Nephron progenitor cell (in vitro differentiated cells): ENCODE measurements around the gene BCDIN3D.

Experiments
- DNase-seq: peaks from one replicate; pipeline ENCODE4 v3.0.0; 2021
- H3K27ac Mint-ChIP-seq: 2 replicates; pipeline ENCODE4 v1.8.0; 2021; ENCODE audit warnings: mild to moderate bottlenecking, moderate library complexity, mixed read lengths
- H3K27me3 Mint-ChIP-seq: 2 replicates; pipeline ENCODE4 v1.8.0; 2021; ENCODE audit warnings: mild to moderate bottlenecking, low read depth, mixed read lengths; ENCODE audit not compliant: poor library complexity
- H3K36me3 Mint-ChIP-seq: 2 replicates; pipeline ENCODE4 v1.8.0; 2021; ENCODE audit warnings: low read depth, mixed read lengths
- H3K4me1 Mint-ChIP-seq: 2 replicates; pipeline ENCODE4 v1.8.0; 2021; ENCODE audit warnings: mixed read lengths
- H3K4me3 Mint-ChIP-seq: 2 replicates; pipeline ENCODE4 v1.8.0; 2021; ENCODE audit warnings: mild to moderate bottlenecking, moderate library complexity, mixed read lengths
- H3K9me3 Mint-ChIP-seq: 2 replicates; pipeline ENCODE4 v1.8.0; 2021; ENCODE audit warnings: mild to moderate bottlenecking, moderate library complexity, mixed read lengths
- CTCF ChIP-seq: fragments of 200-600 bp; sonication (generic); IDR thresholded peaks from 2 replicates; pipeline ENCODE4 v1.5.0; 2021; ENCODE audit warnings: antibody characterized with exemption

BCDIN3D gene

GRCh38 chr12:49796606-49797448, 46.1 kb downstream of the BCDIN3D start:
- Mint-ChIP-seq H3K4me3 (no peak overlapping the region), H3K27ac (no peak overlapping the region), H3K9me3 (no peaks in the 10 kb centered on the region), H3K27me3 (no peaks in the 10 kb centered on the region), H3K36me3 (peaks cover 13% of the 10 kb centered on the region), H3K4me1 (no peaks in the 10 kb centered on the region)
- no peak for DNase-seq
- no peak for TF ChIP-seq CTCF

- no peak for DNase-seq
- H3K27me3 Mint-ChIP-seq: no peaks in the 10 kb centered on the region
- no peaks in the 10 kb centered on the region for H3K9me3 Mint-ChIP-seq
- H3K4me3 Mint-ChIP-seq: no peak overlapping the region
- peaks cover 13% of the 10 kb centered on the region for H3K36me3 Mint-ChIP-seq
- TF ChIP-seq CTCF: no peak
- no peak overlapping the region for H3K27ac Mint-ChIP-seq
- H3K4me1 Mint-ChIP-seq: peaks cover 3% of the 10 kb centered on the region
These were observed 46.8 kb downstream of the BCDIN3D start for GRCh38 chr12:49796155-49796554.

GRCh38 chr12:49795654-49796105, 47.2 kb downstream of the BCDIN3D start:
- Mint-ChIP-seq H3K4me3 (no peak overlapping the region), H3K27me3 (no peaks in the 10 kb centered on the region), H3K27ac (no peak overlapping the region), H3K36me3 (peaks cover 13% of the 10 kb centered on the region), H3K9me3 (no peaks in the 10 kb centered on the region), H3K4me1 (peaks cover 8% of the 10 kb centered on the region)
- DNase-seq: no peak
- TF ChIP-seq CTCF: no peak

- Mint-ChIP-seq H3K4me1 (peaks cover 14% of the 10 kb centered on the region), H3K4me3 (no peak overlapping the region), H3K27ac (peak overlapping the region; percentile 36), H3K27me3 (no peaks in the 10 kb centered on the region), H3K9me3 (no peaks in the 10 kb centered on the region), H3K36me3 (peaks cover 12% of the 10 kb centered on the region)
- no peak for TF ChIP-seq CTCF
- DNase-seq: no peak
These were observed 47.9 kb downstream of the BCDIN3D start for GRCh38 chr12:49794811-49795653.

- Mint-ChIP-seq H3K4me3 (no peak overlapping the region), H3K27ac (no peak overlapping the region)
- no peak for DNase-seq
These were observed 48.9 kb downstream of the BCDIN3D start for GRCh38 chr12:49794021-49794420.

More at GRCh38 chr12:49794021-49794420, 48.9 kb downstream of the BCDIN3D start:
- H3K36me3 Mint-ChIP-seq: peaks cover 15% of the 10 kb centered on the region
- peaks cover 17% of the 10 kb centered on the region for H3K4me1 Mint-ChIP-seq
- TF ChIP-seq CTCF: no peak
- H3K27me3 Mint-ChIP-seq: no peaks in the 10 kb centered on the region
- H3K9me3 Mint-ChIP-seq: no peaks in the 10 kb centered on the region
